ENCODE measurements around the gene SLC51A.
"Not testable (repeated sequence)": the region's sequence is repeated elsewhere in the genome, so short reads cannot be mapped to it uniquely, and the experiment has no call there.

Gene SLC51A

GRCh38 chr3:196240424-196240823 lies 24.1 kb downstream of the SLC51A start:
- DNase-seq (ENCODE audit: low spot score): no peak

GRCh38 chr3:196241704-196242103 lies 25.4 kb downstream of the SLC51A start:
- no peak for DNase-seq (ENCODE audit: low spot score)

GRCh38 chr3:196244166-196244565 lies 27.8 kb downstream of the SLC51A start:
- DNase-seq (ENCODE audit: low spot score): not testable (repeated sequence)

GRCh38 chr3:196246612-196247308 lies 30.4 kb downstream of the SLC51A start:
- DNase-seq (ENCODE audit: low spot score): no peak

- DNase-seq (ENCODE audit: low spot score): no peak
Measured at GRCh38 chr3:196251918-196252317, 35.6 kb downstream of the SLC51A start.

GRCh38 chr3:196254376-196255283 lies 38.3 kb downstream of the SLC51A start:
- DNase-seq (ENCODE audit: low spot score): no peak

GRCh38 chr3:196255776-196256175 lies 39.4 kb downstream of the SLC51A start:
- DNase-seq (ENCODE audit: low spot score): no peak

GRCh38 chr3:196260784-196261183 lies 44.5 kb downstream of the SLC51A start:
- DNase-seq (ENCODE audit: low spot score): no peak

- no peak for DNase-seq (ENCODE audit: low spot score)
Measured at GRCh38 chr3:196263819-196264218, 47.5 kb downstream of the SLC51A start.

GRCh38 chr3:196268284-196269163 lies 52.2 kb downstream of the SLC51A start:
- no peak for DNase-seq (ENCODE audit: low spot score)

GRCh38 chr3:196270499-196270898 lies 54.2 kb downstream of the SLC51A start:
- no peak for DNase-seq (ENCODE audit: low spot score)

GRCh38 chr3:196272826-196273225 lies 56.5 kb downstream of the SLC51A start:
- no peak for DNase-seq (ENCODE audit: low spot score)

GRCh38 chr3:196273655-196274054 lies 57.3 kb downstream of the SLC51A start:
- peak; percentile 82 for DNase-seq (ENCODE audit: low spot score)

- no peak for DNase-seq (ENCODE audit: low spot score)
Measured at GRCh38 chr3:196274585-196274984, 58.3 kb downstream of the SLC51A start.

GRCh38 chr3:196275126-196275525 lies 58.8 kb downstream of the SLC51A start:
- no peak for DNase-seq (ENCODE audit: low spot score)

- DNase-seq (ENCODE audit: low spot score): no peak
Measured at GRCh38 chr3:196280689-196281440, 64.5 kb downstream of the SLC51A start.

GRCh38 chr3:196281962-196282361 lies 65.6 kb downstream of the SLC51A start:
- no peak for DNase-seq (ENCODE audit: low spot score)

Measured in ecto neural progenitor cell (in vitro differentiated cells).